A673 (cell line): ENCODE data around the gene DLEU7.

Source experiments
- CTCF ChIP-seq: fragments of 300-800, 200-600 bp; sonication (generic); conservative IDR thresholded peaks from 2 replicates; pipeline ENCODE4 v1.5.1; 2017; ENCODE audit warnings: low read depth, mild to moderate bottlenecking, antibody characterized with exemption, low read length, moderate library complexity, mixed read lengths
- EZH2 ChIP-seq: fragments of 200-600 bp; sonication (generic); IDR thresholded peaks from 2 replicates; pipeline ENCODE4 v1.6.1; 2017; ENCODE audit warnings: borderline replicate concordance, low read depth, mild to moderate bottlenecking, mixed read lengths, antibody characterized with exemption, low read length; ENCODE audit not compliant: poor library complexity, severe bottlenecking

GRCh38 chr13:50845211-50845610, 1.7 kb upstream of the DLEU7 start:
- TF ChIP-seq CTCF (no peak), EZH2 (no peak)
